Measurements from ENCODE around the gene CASKIN2.
"Not testable (repeated sequence)": the region's sequence is repeated elsewhere in the genome, so short reads cannot be mapped to it uniquely, and the experiment has no call there.

CASKIN2 gene

DNA sequence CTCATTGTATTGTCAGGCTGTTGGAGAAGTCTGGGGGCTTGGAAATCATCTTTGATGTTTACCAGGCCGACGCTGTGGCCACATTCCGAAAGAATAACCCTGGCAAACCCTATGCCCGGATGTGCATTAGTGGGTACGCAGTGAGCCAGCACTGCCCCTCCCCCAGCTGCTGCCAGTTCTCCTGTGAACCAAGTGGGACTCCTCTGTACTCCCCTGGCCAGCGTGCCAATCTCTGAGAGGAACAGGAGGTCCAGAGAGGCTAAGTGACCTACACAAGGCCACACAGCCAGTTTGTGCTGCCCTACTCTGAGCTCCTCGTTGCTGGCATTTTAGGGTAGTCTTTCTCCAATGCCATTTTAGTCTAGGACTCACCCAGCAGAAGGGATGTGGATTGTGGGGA, 8.3 kb upstream of the CASKIN2 start:
- no peak for DNase-seq (ENCODE audit: low read depth in 2 of 2)

DNA sequence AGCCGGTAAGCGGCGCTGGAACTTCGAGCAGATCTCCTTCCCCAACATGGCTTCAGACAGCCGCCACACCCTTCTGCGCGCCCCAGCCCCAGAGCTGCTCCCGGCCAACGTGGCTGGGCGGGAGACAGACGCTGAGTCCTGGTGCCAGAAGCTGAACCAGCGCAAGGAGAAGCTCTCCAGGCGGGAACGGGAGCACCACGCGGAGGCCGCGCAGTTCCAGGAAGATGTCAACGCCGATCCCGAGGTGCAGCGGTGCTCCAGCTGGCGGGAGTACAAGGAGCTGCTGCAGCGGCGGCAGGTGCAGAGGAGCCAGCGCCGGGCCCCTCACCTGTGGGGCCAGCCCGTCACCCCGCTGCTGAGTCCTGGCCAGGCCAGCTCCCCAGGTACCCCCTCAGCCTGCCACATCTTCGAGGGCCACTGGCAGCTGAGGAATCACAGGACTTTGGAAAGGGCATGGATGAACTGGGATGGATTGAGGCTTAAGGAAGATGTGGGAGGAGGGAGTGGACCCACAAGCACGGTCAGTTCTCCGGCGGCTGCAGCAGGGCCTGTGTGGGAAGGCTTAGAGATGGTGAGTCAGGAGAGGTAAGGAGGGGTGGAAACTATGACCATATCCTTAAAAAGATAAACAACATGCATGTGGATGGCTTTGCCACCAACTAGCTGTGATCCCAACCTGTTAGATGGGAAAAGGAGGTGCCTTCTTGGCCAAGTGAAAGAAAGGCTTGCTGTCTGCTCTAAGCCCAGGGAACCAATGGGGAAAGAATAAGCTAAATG, 6.8 kb upstream of the CASKIN2 start:
- DNase-seq (ENCODE audit: low read depth in 2 of 2), result no peak

DNA sequence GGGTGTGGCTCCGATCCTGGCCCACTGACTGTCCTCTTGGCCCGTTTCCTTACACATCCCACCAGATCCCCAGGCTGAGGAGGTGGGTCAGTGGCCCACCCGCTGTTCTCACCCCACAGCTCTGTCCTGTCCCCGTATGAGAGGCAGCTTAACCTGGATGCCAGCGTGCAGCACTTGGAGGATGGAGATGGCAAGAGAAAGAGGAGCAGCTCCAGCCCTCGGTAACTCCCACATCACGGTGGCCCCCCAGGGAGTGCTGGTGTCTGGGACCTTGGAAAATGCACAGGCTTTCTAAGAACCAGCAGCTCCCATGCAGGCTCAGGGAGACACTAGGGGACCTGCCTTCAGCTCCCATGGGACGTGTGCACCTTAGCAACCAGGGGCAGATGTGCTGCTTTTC, 6.0 kb upstream of the CASKIN2 start:
- DNase-seq (ENCODE audit: low read depth in 2 of 2), result no peak

DNA sequence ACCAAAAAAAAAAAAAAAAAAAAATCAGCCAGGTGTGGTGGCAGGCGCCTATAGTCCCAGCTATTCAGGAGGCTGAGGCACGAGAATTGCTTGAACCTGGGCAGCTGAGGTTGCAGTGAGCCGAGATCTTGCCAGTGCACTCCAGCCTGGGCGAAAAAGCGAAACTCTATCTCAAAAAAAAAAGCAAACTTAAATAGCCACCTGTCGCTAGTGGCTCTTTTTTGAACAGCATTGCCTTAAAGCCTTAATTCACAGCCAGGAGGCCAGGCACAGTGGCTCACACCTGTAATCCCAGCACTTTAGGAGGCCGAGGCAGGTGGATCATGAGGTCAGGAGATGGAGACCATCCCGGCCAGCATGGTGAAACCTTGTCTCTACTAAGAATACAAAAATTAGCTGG, 5.1 kb upstream of the CASKIN2 start:
- DNase-seq (ENCODE audit: low read depth in 2 of 2), result not testable (repeated sequence)

DNA sequence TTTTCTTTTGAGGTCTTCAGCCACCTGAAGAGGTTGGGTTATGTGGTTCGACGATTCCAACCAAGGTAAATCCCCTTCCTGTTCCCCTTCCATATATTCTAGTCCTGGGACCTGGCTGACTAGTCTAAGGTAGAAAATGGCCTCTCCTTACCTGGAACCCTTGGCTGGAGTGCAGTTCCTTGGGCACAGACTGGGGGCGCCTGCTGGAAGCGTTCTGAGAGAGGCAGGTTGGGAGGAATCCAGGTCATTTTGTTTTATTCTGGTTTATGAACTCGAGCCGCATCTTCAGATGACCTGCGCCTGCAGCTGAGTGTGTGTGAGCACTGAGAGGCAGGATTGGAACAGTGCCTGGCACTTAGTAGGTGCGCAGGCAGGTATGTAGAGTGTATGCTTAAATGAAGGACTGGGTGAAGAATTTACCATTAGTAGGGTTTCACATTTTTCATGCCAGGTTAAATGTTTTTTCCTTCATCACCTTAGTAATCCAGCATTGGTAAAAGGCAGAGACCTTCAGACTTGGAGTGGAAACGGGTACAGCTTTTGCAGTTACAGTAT, 3.7 kb upstream of the CASKIN2 start:
- no peak for DNase-seq (ENCODE audit: low read depth in 2 of 2)

DNA sequence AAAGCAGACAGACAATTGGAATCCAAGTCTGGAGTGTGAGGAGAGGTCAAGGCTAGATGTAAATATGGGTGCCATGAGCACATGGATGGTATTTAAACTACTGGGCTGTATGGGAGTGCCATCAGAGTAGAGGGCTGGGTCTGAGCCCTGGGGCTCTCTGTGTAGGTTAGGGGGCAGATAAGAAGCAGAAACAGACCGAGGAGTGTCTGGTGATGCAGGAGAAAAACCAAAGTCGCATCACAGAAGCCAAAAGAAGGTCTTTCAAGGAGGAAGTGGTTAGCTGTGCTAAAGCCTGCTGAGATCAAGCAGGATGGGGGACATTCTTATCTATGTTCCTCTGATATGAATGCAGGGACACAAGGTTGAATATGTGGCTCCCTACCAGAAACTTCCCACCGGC, 2.9 kb upstream of the CASKIN2 start:
- DNase-seq (ENCODE audit: low read depth in 2 of 2), result no peak

DNA sequence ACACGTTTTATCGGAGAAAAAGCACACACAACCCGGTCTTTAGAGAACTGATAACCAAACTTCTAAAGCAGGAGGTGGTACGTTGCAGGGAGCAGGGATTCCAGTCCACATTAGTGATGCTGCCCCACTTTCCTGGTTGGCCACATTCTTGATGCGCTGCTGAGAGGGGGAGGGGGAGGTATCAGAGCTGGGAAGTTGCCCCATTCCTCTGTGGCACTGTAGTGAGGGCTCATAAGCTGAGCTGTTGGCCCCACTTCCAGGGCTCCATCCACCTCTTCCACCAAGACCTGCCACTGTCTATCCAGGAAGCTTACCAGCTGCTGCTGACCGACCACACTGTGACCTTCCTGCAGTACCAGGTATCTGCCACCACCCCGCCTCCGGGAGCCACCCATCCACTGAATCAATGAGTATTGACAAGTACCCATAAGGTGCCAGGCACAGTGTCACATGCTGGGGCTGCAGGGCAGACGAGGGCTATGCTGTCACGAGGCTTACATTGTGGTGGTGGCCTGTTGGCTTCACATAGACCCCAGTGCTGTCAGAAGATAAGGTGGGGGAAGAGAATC, 2.0 kb upstream of the CASKIN2 start:
- DNase-seq (ENCODE audit: low read depth in 2 of 2), result no peak

DNA sequence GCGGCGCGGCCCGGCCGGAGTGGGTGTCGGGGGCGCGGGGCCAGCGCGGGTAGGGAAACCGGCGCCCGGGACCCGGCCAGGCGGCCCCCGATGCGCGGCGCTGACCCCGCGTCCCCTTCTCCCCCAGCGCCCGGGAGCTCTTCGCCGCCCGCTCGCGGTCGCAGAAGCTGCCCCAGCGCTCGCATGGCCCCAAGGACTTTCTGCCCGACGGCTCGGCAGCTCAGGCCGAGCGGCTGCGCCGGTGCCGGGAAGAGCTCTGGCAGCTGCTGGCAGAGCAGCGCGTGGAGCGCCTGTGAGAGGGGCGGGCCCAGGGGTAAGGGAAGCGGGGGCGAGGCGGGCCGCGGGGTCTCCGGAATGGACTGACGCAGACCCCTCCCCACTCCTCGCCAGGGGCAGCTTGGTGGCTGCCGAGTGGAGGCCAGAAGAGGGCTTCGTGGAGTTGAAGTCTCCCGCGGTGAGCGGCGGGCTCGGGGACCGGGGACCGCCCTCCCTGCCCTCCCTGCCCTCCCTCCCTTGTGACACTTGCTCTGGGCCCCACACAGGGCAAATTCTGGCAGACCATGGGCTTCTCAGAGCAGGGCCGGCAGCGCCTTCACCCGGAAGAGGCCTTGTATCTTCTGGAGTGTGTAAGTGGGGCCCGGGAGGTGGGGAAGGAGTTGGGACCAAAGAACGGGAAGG, 1.4 kb upstream of the CASKIN2 start:
- DNase-seq (ENCODE audit: low read depth in 2 of 2), result no peak

DNA sequence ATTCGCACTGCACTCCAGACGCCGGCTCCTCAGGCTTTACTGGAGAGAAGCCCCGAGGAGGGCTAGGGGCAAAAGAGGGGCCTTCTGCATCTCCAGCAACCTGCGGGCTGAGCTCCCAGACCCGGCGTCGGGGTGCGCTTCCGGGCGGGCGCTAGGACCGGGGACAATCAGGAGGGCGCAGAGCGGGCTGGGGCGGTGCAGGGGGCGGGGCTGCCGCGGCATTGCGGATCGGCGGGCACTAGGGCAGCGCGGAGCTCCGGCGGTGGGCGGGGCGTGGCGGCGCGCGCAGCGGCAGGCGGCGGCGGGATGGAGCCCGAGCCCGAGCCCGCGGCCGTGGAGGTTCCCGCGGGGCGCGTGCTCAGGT, 900 bp upstream of the CASKIN2 start, which contains the start of gene TSEN54:
TSS of gene TSEN54 (plus strand) at position 274 of the 364 bp plus-strand sequence. CDS start at position 307, 33 bp downstream.
- peak; percentile 69 to 72 for DNase-seq (ENCODE audit: low read depth in 2 of 2)

DNA sequence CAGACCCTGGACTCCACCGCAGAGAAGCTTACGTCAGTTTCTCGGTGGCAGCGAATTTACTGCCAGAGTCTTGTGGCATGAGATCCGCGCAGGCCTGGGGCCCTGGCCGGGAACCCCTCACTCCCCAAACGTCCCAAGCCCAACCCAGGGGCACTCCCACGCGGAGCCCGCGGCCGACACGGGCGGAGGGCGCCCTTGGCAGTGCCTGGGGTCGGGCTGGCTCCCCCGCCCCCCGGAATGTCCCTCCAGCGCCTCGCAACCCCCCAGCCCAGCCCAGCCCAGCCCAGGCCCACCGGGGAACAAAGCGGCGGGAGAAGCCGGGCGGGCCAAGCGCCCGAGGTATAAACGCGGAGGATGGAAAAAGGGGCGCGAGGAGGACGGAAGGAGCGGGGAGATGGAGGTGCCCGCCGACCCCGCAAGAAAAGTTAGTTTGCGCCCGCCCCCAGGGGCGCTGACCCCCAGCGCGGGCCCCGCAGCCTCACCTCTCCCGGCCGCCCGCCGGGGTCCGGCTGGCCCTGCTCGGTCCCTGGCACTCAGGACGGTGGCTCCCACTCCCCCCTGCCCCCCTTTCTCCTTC, 330 bp downstream of the CASKIN2 start:
- no peak for DNase-seq (ENCODE audit: low read depth in 2 of 2)

DNA sequence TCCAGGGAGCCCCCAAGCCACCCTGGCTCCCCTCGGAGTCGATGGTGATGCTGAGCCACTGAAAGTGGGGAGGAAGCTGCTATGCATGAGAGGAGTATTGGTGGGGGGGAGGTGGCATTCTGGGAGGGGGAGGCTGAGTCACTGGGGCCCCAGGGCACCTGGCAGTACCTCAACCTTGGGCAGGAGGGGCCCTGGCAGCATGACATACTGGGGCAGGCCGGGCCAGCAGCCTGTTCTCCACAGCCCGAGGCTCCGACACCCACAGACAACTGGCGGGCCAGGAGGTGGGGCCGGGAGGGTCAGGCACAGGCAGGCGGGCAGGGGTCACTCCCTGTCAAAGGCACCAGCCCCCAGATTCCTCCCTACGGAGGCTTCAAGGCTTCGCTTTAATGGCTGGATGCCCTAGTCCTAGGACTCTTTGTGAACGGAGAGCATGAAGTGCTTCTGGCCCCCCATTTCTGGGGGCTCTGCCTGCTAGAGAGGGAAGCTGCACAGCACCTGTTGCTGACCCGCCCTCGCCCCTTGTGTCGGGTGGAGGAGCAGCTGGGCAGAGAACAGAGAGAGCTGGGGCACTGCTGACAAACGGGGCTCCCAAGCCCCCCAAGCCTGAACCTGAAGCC, 928 bp downstream of the CASKIN2 start:
- no peak for DNase-seq (ENCODE audit: low read depth in 2 of 2)

DNA sequence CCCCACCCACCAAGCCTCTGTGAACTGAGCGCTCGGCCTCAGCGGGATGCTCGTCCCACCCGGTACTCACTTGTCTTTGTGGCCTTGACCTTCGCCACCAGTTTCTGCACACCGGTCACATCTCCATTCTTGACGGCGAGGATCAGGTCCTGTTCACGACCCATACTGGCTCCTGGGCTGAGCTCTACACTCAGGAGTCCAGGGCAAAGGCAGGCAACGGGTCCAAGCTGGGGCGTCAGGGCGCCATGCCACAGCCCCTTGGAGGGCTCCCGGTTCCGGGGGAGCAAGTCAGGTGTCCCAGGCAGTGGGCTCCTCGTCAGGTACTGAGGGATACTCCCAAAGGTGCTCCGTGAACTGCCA, 1.7 kb downstream of the CASKIN2 start:
- DNase-seq (ENCODE audit: low read depth in 2 of 2), result no peak

DNA sequence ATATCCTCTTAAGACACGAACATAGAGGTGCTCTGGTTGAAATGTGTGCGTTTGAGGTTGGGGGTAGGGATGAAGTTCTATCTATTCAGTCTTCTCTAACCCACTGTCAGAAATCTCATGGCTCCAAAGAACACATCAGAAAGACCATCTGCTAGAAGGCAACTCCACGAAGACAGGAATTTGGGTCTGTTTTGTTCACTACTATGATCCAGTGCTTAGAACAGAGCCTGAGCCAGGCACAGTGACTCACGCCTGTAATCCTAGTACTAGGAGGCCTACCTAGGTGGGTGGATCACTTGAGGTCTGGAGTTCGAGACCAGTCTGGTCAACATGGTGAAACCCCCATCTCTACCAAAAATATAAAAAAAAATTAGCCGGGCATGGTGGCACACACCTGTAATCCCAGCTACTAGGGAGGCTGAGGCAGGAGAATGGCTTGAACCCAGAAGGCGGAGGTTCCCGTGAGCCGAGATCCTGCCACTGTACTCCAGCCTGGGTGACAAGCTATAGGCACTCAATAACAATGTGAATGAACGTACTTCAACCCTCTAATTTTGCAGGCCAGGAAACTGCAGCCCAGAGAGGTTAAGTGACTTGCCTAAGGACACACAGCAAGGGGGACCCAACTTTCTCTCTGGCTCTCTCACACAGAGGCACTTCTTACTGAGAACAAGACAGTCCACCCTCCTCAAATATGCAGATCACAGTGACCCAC, 2.3 kb downstream of the CASKIN2 start:
- no peak for DNase-seq (ENCODE audit: low read depth in 2 of 2)

DNA sequence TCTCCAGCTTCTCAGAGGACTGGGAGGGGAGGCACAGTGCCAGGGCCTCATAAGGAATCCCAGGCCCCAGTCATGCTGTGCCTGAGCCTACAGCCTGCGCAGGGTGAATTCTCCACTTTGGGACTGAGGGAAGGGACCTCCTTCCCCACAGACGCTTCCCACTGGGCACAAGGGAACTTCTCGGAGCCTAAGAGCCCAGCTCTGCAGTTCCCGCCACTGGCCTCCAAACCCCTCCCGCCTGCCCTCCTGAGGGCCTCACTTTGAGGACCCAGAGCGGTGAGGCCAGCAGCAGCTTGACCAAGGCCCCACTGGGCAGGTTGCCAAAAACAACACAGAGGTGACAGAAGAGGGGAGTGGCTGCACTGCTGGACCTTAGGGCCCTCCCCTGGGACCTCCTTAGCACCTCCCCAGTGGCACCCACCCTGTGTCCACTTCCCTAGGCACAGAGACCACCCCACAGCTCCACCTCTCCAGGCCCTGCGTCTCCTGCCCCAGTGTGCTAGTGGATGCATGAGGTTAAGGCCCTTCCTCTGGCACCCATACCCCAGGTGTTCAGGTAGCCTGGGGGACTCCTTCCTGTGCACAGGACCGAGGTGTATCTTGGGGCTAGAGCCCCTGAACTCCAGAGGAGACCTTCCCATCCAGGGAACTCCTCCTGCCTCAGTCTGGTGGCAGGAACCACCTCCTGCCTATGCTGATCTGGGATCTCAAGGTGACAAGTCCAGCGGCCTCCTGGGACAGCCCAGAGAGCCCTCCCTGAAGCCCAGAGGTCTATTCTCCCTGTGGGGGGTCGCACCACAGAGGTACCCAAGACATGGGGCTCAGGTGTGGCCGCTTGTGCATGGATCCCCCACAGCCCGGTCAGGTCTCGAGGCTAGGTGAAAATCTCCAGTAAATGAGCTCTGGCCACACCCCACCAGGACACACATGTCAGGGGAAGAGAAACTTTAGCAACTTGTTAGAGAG, 3.4 kb downstream of the CASKIN2 start:
- DNase-seq (ENCODE audit: low read depth in 2 of 2), result no peak

DNA sequence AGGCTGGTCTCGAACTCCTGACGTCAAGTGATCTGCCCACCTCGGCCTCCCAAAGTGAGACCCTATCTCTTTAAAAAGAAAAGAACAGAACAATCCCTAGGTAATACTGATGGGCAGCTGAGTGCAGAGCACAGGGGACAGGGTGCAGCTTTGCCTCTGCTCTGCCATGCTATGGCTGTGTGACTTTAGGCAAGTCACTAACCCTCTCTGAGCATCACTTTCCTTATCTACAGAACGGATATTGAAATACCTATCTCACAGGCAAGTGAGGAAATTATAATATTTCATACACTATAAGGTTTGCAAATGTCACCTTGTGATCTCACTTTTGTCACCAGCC, 4.1 kb downstream of the CASKIN2 start:
- no peak for DNase-seq (ENCODE audit: low read depth in 2 of 2)

DNA sequence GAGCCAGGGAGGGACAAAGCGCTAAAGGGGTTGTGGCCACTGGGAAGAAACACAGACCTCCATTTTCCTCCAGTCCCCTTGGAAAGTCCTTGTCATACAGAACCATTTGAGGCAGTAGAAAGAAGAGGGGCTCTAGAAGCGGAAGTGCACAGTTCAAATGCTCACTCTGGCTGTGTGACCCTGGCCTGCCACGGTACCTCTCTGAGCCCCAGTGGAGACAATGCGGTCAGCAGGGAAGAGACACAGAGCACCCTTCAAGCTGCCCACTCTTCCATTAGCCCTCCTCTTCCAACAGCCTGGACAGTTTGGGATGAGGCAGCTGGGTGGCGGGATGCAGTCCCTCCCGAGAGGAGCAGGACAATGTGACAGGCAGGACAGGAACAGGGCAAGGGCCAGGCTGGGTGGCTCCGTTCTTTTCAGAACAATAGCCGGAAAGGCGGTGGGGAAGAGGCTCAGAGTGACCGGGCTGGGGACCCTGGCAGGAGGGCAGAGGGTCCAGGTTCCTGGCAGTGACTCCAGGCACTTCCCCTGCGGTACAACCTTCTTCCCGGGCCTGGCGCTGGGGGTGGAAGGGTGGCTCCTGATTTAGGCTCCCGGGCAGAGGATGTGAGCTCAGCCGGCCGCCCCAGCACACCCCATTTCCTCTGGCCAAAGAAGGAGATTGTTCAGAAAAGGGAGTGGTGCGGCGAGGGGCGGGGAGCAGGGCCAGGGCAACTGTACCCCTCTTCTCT, 5.6 kb downstream of the CASKIN2 start:
- DNase-seq (ENCODE audit: low read depth in 2 of 2), result no peak

DNA sequence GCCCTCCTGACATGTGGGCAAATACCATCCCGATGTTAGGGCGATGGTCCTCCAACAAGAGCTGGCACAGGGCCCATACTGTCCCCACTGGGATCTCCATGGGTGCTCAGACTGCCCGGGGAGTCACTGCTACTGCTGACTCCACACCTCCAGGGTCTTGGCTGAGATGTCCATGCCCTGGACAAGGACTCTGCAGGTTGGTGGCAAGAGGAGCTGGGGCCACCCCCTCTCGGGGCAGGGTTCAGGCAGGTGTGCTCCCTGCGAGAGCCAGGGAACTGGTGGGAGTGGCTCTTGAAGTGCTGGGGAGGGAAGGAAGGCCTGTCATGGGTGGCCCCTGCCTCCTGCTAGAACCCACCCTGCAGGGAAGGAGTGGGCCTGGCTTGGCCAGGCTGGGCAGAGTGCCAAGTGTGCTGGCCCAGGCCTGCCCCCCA, 6.4 kb downstream of the CASKIN2 start:
- no peak for DNase-seq (ENCODE audit: low read depth in 2 of 2)

DNA sequence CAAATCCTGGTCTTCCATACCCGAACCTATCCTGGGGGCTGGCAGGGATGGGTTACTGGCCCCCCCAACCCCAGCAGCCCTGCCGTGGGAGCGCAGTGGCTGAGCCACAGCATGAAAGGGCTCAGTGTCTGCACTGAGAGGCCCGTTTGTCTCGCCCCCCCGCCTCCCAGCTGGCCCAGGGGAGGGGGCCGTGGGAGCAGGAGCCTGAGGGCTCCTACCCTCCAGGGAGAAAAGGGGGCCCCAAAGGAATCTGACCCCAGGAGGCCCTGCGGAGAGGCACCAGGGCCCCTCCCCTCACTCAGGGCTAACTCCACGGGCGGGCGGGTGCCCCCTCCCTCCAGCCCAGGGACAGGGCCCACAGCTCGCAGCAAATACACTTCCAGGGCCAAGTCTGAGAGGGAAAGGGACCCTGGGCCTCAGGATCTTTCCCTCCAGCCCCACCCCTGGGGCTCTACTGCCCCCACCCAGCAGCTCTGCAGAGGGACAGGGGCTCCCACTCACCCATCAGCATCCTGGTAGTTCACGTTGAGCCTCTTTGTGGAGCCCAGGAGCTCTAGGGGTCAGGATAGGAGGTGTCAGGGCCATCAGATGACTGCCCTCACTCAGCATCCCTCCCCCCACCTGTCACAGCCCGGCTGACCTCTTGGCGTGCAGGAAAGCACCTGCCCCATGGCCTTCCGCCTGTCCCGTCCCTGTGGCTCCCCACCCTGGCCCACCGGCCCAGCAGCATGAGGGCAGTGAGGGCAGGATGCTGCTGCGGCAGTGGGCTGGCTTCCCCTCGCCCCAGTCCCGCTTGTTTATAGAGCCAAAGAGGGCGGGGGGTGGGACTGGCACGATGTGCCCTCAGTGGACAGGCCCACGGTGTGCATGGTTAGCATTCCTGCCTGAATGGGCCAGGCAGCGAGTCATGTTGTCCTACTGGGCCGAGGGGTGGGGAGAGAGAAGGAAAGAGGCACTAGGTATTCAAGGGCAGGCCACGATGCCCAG, 7.3 kb downstream of the CASKIN2 start:
- no peak for DNase-seq (ENCODE audit: low read depth in 2 of 2)
